GM12878 (cell line): ENCODE results near the gene CHRM4. TPM values are rescaled to one million over a fixed set of nuclear protein-coding genes. Genes with fewer than 3 reads are reported as not detected.

Experiments
- CHD1 ChIP-seq: IDR thresholded peaks from 2 replicates; pipeline ENCODE4 v1.6.1; 2012; ENCODE audit warnings: low read depth, low read length, improper control_type of control experiment
- CUX1 ChIP-seq: IDR thresholded peaks from 2 replicates; pipeline ENCODE4 v1.6.1; 2012; ENCODE audit warnings: improper control_type of control experiment, low read depth, low read length; ENCODE audit not compliant: insufficient replicate concordance
- EGR1 ChIP-seq, 2 experiments: IDR thresholded peaks; 1 replicate in 1 of 2; 2 replicates in 1 of 2; pipeline ENCODE4 v1.6.1; 2011 to 2012; ENCODE audit warnings: low read depth in 2 of 2, low read length in 2 of 2, borderline replicate concordance in 1 of 2, mild to moderate bottlenecking in 1 of 2, moderate library complexity in 1 of 2
- IKZF1 ChIP-seq: fragments of 450-650 bp; conservative IDR thresholded peaks from 2 replicates; pipeline ENCODE4 v1.6.1; 2017; ENCODE audit warnings: antibody characterized with exemption, mild to moderate bottlenecking
- IRF4 ChIP-seq: IDR thresholded peaks from 2 replicates; pipeline ENCODE4 v1.6.1; 2011; ENCODE audit warnings: low read depth, low read length
- NBN ChIP-seq: fragments of 450-650 bp; IDR thresholded peaks from 2 replicates; pipeline ENCODE4 v1.6.1; 2016
- NR2F1 ChIP-seq: fragments of 450-650 bp; conservative IDR thresholded peaks from 2 replicates; pipeline ENCODE4 v1.6.1; 2017; ENCODE audit warnings: mild to moderate bottlenecking
- PAX5 ChIP-seq: IDR thresholded peaks from 2 replicates; pipeline ENCODE4 v1.6.1; 2011; ENCODE audit warnings: low read depth, low read length, borderline replicate concordance
- SMAD1 ChIP-seq: fragments of 450-650 bp; IDR thresholded peaks from 2 replicates; pipeline ENCODE4 v1.6.1; 2018; ENCODE audit warnings: mild to moderate bottlenecking, low read depth; ENCODE audit not compliant: partially characterized antibody
- SP1 ChIP-seq: IDR thresholded peaks from one replicate; pipeline ENCODE4 v1.6.1; 2011; ENCODE audit warnings: low read depth, low read length
- ZNF687 ChIP-seq: fragments of 450-650 bp; IDR thresholded peaks from 2 replicates; pipeline ENCODE4 v1.6.1; 2017; ENCODE audit warnings: mild to moderate bottlenecking, moderate library complexity
- polyA plus RNA-seq, 11 experiments: library from polyadenylated mRNA; depleted of rRNA in 4 of 11; unstranded in 6 of 11; stranded (reverse) in 5 of 11; fragments of >200 nt; fragmentation: Nextera tagmentation in 4 of 11; fragmentation: Illumina TruSeq in 1 of 11; extraction: Ambion mirVana in 4 of 11; extraction: Trizol in 1 of 11; gene quantifications; 1 replicate in 1 of 11; 2 replicates in 10 of 11; pipeline versions ENCODE4 v1.2.1 to v1.2.3, GENCODE V29; 2011 to 2016; ENCODE audit warnings: inconsistent platforms in 2 of 11, missing spikeins in 2 of 11, low read depth in 1 of 11
- total RNA-seq, 4 experiments: library from RNA; depleted of rRNA in 3 of 4; stranded (reverse); fragments of >200 nt in 3 of 4; fragmentation: Illumina TruSeq in 1 of 4; extraction: Trizol in 1 of 4; gene quantifications; 2 replicates each; pipeline versions ENCODE4 v1.2.1 to v1.2.3, GENCODE V29; 2013 to 2021

The CHRM4 gene
- total and polyA plus RNA-seq, 10 of the 15 experiments (the other 5 are each of a cell fraction or from before 2014, with no cell fraction given), result 0.12 to 0.23 (median 0.13) TPM; not detected in 7

GRCh38 chr11:46392421-46393230, 1.1 kb upstream of the CHRM4 start (continued):
- TF ChIP-seq ZNF687, result no peak
- TF ChIP-seq PAX5, result 0 out of 2 replicates have a peak, but pooled peaks have one; percentile 53
- no peak for TF ChIP-seq SMAD1
- no peak for TF ChIP-seq CUX1
- 0 out of 2 replicates have a peak, but pooled peaks have one; percentile 26 for TF ChIP-seq NR2F1
- peak; percentile 35 for TF ChIP-seq SP1
- 0 out of 2 replicates have a peak, but pooled peaks have one; percentile 22 for TF ChIP-seq IKZF1
- TF ChIP-seq CHD1, result no peak
- peak in 1 of 2 experiments; percentile 83; a peak in 2 of 3 replicates for TF ChIP-seq EGR1 (IDR thresholded peaks at IDR 0.05; ENCODE audit: borderline replicate concordance in 1 of 2, low read depth in 2 of 2, low read length in 2 of 2)
- 0 out of 2 replicates have a peak, but pooled peaks have one; percentile 8 for TF ChIP-seq IRF4
- 0 out of 2 replicates have a peak, but pooled peaks have one; percentile 15 for TF ChIP-seq NBN
